ENCODE measurements around the gene OR9A2.
"Not testable (repeated sequence)": the region's sequence is repeated elsewhere in the genome, so short reads cannot be mapped to it uniquely, and the experiment has no call there.

DNA sequence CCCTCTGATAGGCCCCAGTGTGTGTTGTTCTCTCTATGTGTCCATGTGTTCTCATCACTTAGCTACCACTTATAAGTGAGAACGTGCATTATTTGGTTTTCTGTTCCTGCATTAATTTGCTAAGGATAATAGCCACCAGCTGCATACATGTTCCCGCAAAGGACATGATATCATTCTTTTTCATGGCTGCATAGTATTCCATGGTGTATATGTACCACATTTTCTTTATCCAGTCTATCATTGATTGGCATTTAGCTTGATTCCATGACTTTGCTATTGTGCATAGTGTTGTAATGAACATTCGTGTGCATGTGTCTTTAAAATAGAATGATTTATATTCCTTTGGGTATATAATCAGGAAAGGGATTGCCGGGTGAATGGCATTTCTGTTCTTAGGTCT lies 48.5 kb downstream of the OR9A2 start:
- not testable (repeated sequence) for TF ChIP-seq CTCF (IDR thresholded peaks at IDR 0.05; ENCODE audit: low read depth, low read length); EZH2phosphoT487 (IDR thresholded peaks at IDR 0.05; ENCODE audit: low read depth)

Measured in OCI-LY3 (cell line).